ENCODE data around the gene NEK6.

Gene NEK6

DNA sequence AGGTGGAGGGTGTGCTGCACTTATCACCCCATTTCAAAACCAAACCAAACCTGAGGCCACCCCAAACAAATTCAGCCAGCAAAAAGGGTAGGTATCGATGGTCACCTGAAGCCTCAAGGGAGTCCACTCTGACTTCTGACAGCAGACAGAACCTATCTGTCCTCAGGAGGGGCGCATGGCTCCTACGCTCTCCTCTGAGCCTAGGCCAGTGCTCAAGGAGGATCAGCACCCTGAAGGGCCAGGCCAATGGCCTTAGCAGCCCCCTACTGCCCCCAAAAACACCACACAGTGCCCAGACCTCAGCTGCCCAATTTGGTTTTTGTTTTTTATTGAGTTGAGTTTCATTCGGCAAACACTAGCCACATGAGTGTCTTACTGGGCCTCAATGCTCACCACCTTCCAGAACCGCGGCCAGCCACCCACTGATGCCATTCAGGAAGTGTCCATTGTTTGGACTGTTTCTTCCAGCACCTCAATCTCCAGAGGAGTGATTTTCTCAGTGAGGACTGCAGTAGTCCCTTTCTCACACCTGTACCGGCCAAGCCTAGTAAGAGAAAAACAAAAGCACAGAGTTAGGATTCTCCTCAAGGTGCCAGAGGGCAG is 95.5 kb downstream of the NEK6 start:
- no peaks in the 10 kb centered on the region for H3K4me1 ChIP-seq (ENCODE audit: control insufficient read depth, insufficient read depth, low read length)
- H3K4me3 ChIP-seq (ENCODE audit: low read depth, low read length) = no peak overlapping the region
- H3K27me3 ChIP-seq (ENCODE audit: control insufficient read depth, insufficient read depth, low read length) = no peaks in the 10 kb centered on the region
- no peak overlapping the region for H3K9ac ChIP-seq (ENCODE audit: low read depth, low read length)
- H3K27ac ChIP-seq (ENCODE audit: low read depth, low read length) = no peak overlapping the region
- no peaks in the 10 kb centered on the region for H3K9me3 ChIP-seq (ENCODE audit: control insufficient read depth, insufficient read depth, low read length)
- H3K36me3 ChIP-seq (ENCODE audit: control insufficient read depth, insufficient read depth, low read length) = peaks cover 76% of the 10 kb centered on the region

DNA sequence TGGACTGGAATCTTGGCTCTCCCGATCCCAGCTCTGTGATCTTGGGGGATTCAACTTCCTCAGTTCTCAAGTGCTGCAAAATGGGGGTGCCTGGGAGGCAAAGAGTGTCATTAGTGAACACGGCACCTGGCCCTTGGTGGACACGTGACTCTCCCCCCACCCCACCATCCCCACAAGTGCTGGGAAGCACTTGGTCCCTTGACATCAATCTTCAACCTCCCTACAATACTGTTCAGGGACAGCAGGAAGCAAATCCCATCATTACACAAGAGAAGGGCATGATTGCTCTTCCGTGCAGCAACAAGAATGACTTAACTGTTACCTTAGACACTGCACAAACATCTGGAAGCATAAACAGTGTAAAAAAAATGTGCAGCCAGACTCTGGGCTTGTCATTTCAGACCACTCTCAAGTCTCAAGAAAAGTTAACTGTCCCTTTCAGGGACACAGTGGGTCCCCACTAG is 96.1 kb downstream of the NEK6 start:
- Histone ChIP-seq H3K9ac (ENCODE audit: low read depth, low read length) (no peak overlapping the region), H3K27ac (ENCODE audit: low read depth, low read length) (no peak overlapping the region), H3K9me3 (ENCODE audit: control insufficient read depth, insufficient read depth, low read length) (no peaks in the 10 kb centered on the region), H3K4me3 (ENCODE audit: low read depth, low read length) (no peak overlapping the region), H3K27me3 (ENCODE audit: control insufficient read depth, insufficient read depth, low read length) (no peaks in the 10 kb centered on the region), H3K4me1 (ENCODE audit: control insufficient read depth, insufficient read depth, low read length) (no peaks in the 10 kb centered on the region), H3K36me3 (ENCODE audit: control insufficient read depth, insufficient read depth, low read length) (peaks cover 70% of the 10 kb centered on the region)

DNA sequence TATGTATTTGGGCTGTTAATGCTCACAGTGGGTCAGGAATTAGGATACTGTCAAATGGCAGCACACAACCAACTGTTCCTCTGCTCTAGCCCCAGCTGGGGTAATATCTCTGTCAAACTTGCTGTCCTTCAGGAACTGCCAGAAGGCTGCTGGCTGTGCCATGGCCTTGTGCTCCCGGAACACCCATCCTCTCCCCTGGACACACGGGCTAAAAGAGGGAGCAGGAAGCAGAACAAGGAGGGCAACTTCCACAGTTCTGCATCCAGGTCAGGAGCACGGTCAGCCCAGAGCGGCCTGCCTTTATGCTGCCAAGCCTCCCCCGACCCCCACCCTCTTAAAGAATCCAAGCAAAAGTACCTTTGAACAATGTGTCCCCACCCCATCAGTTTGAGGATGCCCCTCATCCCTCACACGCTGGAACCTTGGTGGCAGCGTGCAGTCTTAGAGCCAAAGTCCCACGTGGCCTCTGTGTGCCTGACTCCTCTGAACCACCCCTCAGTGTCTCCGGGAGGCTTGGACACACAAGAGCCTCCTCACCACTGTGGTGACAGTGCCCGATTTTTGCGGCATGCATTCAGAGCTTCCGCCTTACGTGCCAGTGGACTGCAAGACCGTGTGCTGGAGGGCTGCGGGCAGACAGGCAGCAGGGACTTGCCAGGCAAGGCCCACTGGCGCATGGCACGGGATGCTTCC is 96.7 kb downstream of the NEK6 start:
- Histone ChIP-seq H3K27ac (ENCODE audit: low read depth, low read length) (no peak overlapping the region), H3K4me1 (ENCODE audit: control insufficient read depth, insufficient read depth, low read length) (no peaks in the 10 kb centered on the region), H3K4me3 (ENCODE audit: low read depth, low read length) (no peak overlapping the region), H3K36me3 (ENCODE audit: control insufficient read depth, insufficient read depth, low read length) (peaks cover 64% of the 10 kb centered on the region), H3K9ac (ENCODE audit: low read depth, low read length) (no peak overlapping the region), H3K9me3 (ENCODE audit: control insufficient read depth, insufficient read depth, low read length) (no peaks in the 10 kb centered on the region), H3K27me3 (ENCODE audit: control insufficient read depth, insufficient read depth, low read length) (no peaks in the 10 kb centered on the region)

- H3K36me3 ChIP-seq (ENCODE audit: control insufficient read depth, insufficient read depth, low read length) = peaks cover 56% of the 10 kb centered on the region
- H3K4me1 ChIP-seq (ENCODE audit: control insufficient read depth, insufficient read depth, low read length) = no peaks in the 10 kb centered on the region
- no peak overlapping the region for H3K9ac ChIP-seq (ENCODE audit: low read depth, low read length)
- H3K27me3 ChIP-seq (ENCODE audit: control insufficient read depth, insufficient read depth, low read length) = no peaks in the 10 kb centered on the region
- H3K9me3 ChIP-seq (ENCODE audit: control insufficient read depth, insufficient read depth, low read length) = no peaks in the 10 kb centered on the region
- H3K27ac ChIP-seq (ENCODE audit: low read depth, low read length) = no peak overlapping the region
- no peak overlapping the region for H3K4me3 ChIP-seq (ENCODE audit: low read depth, low read length)
These were observed 97.5 kb downstream of the NEK6 start for GRCh38 chr9:124355039-124355940.

GRCh38 chr9:124355941-124356744 is 98.4 kb downstream of the NEK6 start:
- Histone ChIP-seq H3K9ac (ENCODE audit: low read depth, low read length) (no peak overlapping the region), H3K36me3 (ENCODE audit: control insufficient read depth, insufficient read depth, low read length) (peaks cover 47% of the 10 kb centered on the region), H3K9me3 (ENCODE audit: control insufficient read depth, insufficient read depth, low read length) (no peaks in the 10 kb centered on the region), H3K27ac (ENCODE audit: low read depth, low read length) (no peak overlapping the region), H3K4me3 (ENCODE audit: low read depth, low read length) (no peak overlapping the region), H3K27me3 (ENCODE audit: control insufficient read depth, insufficient read depth, low read length) (no peaks in the 10 kb centered on the region), H3K4me1 (ENCODE audit: control insufficient read depth, insufficient read depth, low read length) (no peaks in the 10 kb centered on the region)

DNA sequence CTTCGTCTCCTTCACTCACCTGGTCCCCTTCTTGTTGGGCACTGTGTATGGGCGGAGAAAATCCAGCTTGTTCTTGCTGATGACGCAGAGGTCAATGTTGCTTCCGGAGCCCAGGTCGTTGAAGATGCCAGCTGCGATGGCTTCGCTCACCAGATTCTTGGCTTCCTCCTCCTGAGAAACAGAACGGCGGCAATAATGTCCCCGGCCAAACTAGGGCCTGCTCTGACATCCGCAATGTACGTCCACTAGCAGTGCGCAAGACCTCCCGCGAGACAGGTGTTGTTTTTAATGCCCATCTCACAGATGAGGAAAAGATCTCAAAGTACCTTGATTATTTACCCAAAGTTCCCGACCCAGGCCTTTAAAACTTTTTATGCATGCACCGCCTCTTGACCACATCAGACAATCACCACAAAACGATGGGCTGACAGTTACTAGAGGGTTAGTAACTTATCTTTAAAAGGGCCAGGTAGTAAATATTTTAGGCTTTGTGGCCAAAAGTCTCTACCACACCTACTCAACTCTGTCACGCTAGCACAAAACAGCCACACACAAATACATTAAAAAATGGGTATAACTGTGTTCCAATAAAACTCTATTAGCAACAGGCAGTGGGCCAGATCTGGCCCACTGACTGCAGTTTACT is 99.1 kb downstream of the NEK6 start:
- no peak overlapping the region for H3K27ac ChIP-seq (ENCODE audit: low read depth, low read length)
- H3K4me1 ChIP-seq (ENCODE audit: control insufficient read depth, insufficient read depth, low read length) = no peaks in the 10 kb centered on the region
- H3K9ac ChIP-seq (ENCODE audit: low read depth, low read length) = no peak overlapping the region
- no peak overlapping the region for H3K4me3 ChIP-seq (ENCODE audit: low read depth, low read length)
- no peaks in the 10 kb centered on the region for H3K9me3 ChIP-seq (ENCODE audit: control insufficient read depth, insufficient read depth, low read length)
- no peaks in the 10 kb centered on the region for H3K27me3 ChIP-seq (ENCODE audit: control insufficient read depth, insufficient read depth, low read length)
- H3K36me3 ChIP-seq (ENCODE audit: control insufficient read depth, insufficient read depth, low read length) = peaks cover 40% of the 10 kb centered on the region

DNA sequence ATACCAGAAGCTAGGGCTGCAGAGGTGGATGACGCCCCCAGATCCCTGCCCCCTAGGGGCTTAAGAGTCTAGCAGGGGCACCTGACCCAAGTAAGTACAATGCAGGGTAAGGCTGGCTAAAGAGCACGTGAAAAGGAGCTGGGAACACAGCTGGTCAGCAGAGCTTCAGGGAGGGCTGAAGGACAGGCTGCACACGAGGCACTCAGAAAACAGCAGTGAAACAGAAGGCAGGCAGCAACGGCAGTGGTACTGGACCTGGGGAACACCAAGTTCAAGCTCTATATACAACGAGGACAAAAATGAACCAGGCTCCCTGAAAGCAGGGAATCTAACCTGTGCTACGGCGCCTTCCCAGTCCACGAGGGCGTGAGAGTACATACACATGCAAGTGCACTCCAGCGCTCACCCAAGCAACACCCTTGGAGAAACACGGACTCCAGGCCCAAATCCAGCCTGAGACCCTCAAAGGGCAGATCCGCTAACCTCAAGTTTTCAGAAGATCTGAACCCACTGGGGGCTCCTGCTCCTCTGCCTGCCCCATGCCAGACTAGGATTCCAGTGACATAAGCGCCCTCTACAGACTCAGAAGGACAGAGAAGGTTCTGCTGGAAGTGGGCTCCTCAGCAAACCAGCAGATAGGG is 100.1 kb downstream of the NEK6 start:
- no peaks in the 10 kb centered on the region for H3K27me3 ChIP-seq (ENCODE audit: control insufficient read depth, insufficient read depth, low read length)
- H3K4me3 ChIP-seq (ENCODE audit: low read depth, low read length) = no peak overlapping the region
- H3K27ac ChIP-seq (ENCODE audit: low read depth, low read length) = no peak overlapping the region
- no peak overlapping the region for H3K9ac ChIP-seq (ENCODE audit: low read depth, low read length)
- H3K4me1 ChIP-seq (ENCODE audit: control insufficient read depth, insufficient read depth, low read length) = no peaks in the 10 kb centered on the region
- no peaks in the 10 kb centered on the region for H3K9me3 ChIP-seq (ENCODE audit: control insufficient read depth, insufficient read depth, low read length)
- peaks cover 30% of the 10 kb centered on the region for H3K36me3 ChIP-seq (ENCODE audit: control insufficient read depth, insufficient read depth, low read length)

- Histone ChIP-seq H3K4me1 (ENCODE audit: control insufficient read depth, insufficient read depth, low read length) (no peaks in the 10 kb centered on the region), H3K9me3 (ENCODE audit: control insufficient read depth, insufficient read depth, low read length) (no peaks in the 10 kb centered on the region), H3K36me3 (ENCODE audit: control insufficient read depth, insufficient read depth, low read length) (peaks cover 22% of the 10 kb centered on the region), H3K9ac (ENCODE audit: low read depth, low read length) (no peak overlapping the region), H3K4me3 (ENCODE audit: low read depth, low read length) (no peak overlapping the region), H3K27ac (ENCODE audit: low read depth, low read length) (no peak overlapping the region), H3K27me3 (ENCODE audit: control insufficient read depth, insufficient read depth, low read length) (no peaks in the 10 kb centered on the region)
These were observed 100.9 kb downstream of the NEK6 start for GRCh38 chr9:124358631-124359030.

- no peak overlapping the region for H3K9ac ChIP-seq (ENCODE audit: low read depth, low read length)
- no peak overlapping the region for H3K27ac ChIP-seq (ENCODE audit: low read depth, low read length)
- H3K4me1 ChIP-seq (ENCODE audit: control insufficient read depth, insufficient read depth, low read length) = no peaks in the 10 kb centered on the region
- H3K27me3 ChIP-seq (ENCODE audit: control insufficient read depth, insufficient read depth, low read length) = no peaks in the 10 kb centered on the region
- no peaks in the 10 kb centered on the region for H3K9me3 ChIP-seq (ENCODE audit: control insufficient read depth, insufficient read depth, low read length)
- no peak overlapping the region for H3K4me3 ChIP-seq (ENCODE audit: low read depth, low read length)
- H3K36me3 ChIP-seq (ENCODE audit: control insufficient read depth, insufficient read depth, low read length) = peaks cover 14% of the 10 kb centered on the region
These were observed 101.7 kb downstream of the NEK6 start for GRCh38 chr9:124359426-124359825.

Data from HUES48 (cell line).